ENCODE results near the gene ALPK3.

DNA sequence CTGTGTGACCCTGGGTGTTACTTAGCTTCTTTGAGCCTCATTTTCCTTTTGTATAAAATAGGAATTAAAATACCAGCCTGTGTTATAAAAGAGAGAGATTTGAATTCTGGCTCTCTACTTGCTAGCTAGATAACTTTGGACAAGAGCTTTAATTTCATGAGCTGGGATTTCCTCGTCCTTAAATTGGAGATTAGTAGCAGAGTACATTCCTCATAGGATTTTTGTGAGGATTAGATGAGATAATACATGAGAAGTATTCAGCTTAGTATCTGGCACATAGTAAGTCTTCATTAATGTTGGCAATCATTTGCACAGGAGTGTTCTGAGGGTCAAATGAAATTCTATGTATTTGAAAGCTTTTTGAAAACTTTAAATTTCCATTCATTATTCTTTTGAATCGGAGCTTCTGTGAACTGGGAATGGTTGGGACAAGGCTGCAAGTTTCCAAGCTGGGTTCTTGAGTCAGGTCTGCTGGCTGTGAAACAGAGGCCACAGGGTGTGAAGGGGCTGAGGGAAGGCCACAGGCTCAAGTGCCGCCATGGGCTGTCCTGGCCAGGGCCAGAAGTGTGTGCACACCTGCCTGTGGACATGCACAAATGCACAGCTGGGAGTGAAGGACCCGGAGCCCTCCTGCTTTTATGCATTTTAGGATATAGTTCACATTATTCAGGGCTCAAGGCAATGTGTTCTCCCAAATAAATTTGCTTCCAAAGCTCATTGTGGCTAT lies 17.2 kb downstream of the ALPK3 start:
- TF ChIP-seq, protein P1, sequence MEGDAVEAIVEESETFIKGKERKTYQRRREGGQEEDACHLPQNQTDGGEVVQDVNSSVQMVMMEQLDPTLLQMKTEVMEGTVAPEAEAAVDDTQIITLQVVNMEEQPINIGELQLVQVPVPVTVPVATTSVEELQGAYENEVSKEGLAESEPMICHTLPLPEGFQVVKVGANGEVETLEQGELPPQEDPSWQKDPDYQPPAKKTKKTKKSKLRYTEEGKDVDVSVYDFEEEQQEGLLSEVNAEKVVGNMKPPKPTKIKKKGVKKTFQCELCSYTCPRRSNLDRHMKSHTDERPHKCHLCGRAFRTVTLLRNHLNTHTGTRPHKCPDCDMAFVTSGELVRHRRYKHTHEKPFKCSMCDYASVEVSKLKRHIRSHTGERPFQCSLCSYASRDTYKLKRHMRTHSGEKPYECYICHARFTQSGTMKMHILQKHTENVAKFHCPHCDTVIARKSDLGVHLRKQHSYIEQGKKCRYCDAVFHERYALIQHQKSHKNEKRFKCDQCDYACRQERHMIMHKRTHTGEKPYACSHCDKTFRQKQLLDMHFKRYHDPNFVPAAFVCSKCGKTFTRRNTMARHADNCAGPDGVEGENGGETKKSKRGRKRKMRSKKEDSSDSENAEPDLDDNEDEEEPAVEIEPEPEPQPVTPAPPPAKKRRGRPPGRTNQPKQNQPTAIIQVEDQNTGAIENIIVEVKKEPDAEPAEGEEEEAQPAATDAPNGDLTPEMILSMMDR (IDR thresholded peaks at IDR 0.05), result no peak
- TF ChIP-seq POLR2A (IDR thresholded peaks at IDR 0.05), result no peak

Measured in Peyer's patch (tissue), 4 donors.